HG03575 (cell line): ENCODE measurements around the gene ATF7.
"Not testable (repeated sequence)": the region's sequence is repeated elsewhere in the genome, so short reads cannot be mapped to it uniquely, and the experiment has no call there.

Experiments used
- ATAC-seq: cut with Tn5 transposase; IDR thresholded peaks from one replicate; pipeline ENCODE4 v1.9.1; 2021; ENCODE audit not compliant: unreplicated experiment, insufficient number of reproducible peaks, low FRiP score; ENCODE audit errors: extremely low read depth

The ATF7 gene

GRCh38 chr12:53577941-53578352 is 48.2 kb downstream of the ATF7 start:
- ATAC-seq, result peak; percentile 77

- no peak for ATAC-seq
These were observed 50.5 kb downstream of the ATF7 start for GRCh38 chr12:53575502-53576249.

GRCh38 chr12:53572134-53572758 is 53.9 kb downstream of the ATF7 start:
- ATAC-seq, result no peak

DNA sequence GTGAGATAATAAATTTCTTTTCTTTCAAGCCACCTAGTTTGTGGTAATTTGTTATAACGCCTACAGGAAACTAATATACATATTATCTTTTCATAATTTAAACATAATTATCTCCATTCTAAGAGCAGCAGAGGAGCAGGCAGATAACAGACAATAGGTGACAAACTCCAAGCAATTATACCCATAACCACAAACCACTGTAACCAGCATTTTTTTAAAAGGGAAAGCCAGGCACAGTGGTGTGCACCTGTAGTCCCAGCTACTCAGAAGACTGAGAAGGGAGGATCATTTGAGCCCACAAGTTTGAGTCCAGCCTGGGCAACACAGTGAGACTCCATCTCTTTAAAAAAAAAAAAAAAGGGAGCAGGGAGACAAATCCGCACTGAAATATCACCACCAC is 54.9 kb downstream of the ATF7 start:
- ATAC-seq, result no peak

DNA sequence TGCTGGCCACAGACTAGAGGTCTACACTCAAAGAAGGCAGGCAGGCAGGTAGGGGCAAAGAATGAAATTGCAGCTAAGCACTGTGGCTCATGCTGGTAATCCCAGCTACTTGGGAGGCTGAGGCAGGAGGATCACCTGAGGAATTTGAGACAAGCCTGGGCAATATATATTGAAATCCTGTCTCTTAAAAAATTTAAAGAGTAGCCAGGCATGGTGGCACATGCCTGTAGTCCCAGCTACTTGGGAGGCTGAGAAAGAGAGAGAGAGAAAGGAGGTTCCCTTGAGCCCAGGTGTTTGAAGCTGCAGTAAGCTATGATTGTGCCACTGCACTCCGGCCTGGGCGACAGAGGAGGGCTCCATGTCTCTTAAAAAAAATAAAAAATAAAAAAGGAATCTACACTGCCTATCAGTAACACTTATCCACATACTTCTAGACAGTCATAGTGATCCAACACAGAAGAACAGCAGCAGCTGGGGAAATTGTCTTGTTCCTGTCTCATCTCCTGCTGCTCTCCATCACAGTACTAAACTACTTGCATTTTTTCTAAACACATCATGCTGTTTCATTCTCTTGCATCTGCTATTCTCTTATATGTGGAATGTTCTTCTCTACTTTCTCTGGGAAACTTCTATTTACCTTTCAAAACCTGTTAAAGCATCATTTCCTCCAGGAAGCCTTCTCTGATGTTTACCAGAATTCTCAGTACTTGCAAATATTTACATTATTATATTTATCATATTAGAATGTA is 57.2 kb downstream of the ATF7 start:
- no peak for ATAC-seq

- ATAC-seq, result no peak
These were observed 58.0 kb downstream of the ATF7 start for GRCh38 chr12:53567961-53568808.

DNA sequence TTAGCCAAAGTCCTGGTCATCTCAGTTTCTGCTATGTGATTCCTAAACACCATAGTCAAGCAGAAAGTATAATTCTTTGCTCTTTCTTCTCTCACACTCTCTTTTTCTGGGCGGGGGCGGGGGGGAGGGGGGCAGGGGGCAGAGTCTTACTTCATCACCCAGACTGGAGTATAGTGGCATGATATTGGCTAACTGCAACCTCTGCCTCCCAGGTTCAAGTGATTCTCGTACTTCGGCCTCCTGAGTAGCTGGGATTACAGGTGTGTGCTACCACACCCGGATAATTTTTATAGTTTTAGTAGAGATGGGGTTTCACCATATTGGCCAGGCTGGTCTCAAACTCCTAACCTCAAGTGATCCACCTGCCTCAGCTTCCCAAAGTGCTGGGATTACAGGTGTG is 60.8 kb downstream of the ATF7 start:
- ATAC-seq, result not testable (repeated sequence)

- no peak for ATAC-seq
These were observed 61.2 kb downstream of the ATF7 start for GRCh38 chr12:53564941-53565340.

GRCh38 chr12:53564278-53564677 is 61.9 kb downstream of the ATF7 start:
- ATAC-seq, result no peak

DNA sequence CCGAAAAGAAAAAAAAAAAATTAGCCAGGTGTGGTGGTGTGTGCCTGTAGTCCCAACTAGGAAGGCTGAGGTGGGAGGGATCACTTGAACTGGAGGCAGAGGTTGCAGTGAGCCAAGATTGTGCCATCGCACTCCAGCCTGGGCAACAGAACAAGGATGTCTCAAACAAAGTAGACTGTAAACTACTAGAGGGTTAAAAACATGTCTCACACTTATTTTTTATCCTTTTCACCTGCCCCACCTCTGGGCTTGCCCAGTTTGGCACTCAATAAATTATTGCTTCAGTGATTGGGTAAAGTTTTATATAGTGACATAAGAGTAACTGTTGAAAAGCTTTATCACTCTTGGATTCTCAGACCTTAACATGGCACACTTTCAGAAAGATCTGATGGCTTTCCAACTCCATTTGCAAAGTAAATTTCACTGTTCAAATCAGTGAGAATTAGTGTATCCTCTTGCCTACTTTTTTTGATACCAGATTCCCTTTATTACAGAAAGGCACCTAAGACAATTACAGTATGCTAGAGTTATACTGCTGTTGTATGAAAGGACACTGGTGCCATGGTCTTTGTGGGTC is 62.6 kb downstream of the ATF7 start:
- ATAC-seq, result no peak

DNA sequence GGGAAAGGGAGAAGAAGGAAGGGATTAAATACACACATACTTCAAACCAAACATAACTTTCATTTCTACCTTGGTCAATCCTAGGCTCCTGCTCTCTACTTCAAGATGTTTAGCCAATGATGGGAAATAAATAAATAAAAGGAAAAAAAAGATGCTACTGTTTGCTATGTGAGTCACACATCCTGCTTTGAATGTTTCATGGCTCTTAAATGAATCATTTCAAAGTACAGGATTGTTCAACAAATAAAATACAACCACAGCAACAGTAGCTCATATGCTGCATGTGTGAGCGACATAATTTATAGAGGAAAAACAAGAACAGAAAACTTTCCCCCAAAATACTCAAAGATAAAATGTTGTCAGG is 64.6 kb downstream of the ATF7 start:
- ATAC-seq, result no peak

DNA sequence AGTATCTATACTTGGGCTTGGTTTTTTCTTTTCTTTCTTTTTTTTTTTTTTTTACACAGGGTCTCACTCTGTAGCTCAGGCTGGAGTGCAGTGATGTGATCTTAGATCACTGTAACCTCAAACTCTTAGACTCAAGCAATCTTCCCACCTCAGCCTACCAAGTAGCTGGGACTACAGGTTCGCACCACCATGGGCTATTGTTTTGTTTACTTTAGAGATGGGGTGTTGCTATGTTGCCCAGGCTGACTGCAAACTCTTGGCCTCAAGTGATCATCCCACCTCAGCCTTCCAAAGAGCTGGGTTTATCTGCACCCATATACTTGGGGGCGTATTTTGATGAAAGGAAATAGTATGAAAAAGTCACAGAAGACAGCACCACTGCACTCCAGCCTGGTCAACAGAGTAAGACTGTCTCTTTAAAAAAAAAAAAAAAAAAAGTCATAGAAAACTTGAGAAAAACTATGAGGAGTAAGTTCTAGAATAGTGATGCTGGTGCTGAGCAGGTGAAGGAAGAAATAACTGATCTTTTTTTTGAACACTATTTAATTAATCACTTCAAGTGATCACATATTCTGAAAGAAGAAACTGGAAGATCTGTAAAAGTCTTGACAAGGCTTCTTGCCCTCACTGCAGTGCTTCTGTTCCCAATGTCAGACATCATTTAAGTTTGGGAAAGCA is 65.1 kb downstream of the ATF7 start:
- no peak for ATAC-seq

DNA sequence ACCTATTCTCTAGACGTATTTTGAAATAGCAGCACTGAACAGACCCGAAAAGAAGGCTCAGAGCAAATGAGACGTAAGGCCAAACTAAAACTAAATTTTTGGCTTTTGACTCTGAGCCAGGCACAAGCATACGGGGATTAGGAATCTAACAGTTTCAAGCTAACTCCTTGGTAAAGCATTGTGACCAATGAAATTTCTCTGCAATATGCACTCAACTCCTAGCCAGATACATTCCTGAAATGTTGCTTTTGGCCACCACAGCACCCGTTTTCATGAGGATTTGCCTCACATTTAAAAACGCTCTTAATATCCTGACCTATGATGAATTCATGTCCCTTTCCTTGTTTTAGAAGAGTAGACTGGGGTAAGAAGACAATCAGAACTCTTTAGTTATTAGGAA is 65.8 kb downstream of the ATF7 start:
- ATAC-seq, result no peak

GRCh38 chr12:53558631-53559030 is 67.6 kb downstream of the ATF7 start:
- no peak for ATAC-seq

DNA sequence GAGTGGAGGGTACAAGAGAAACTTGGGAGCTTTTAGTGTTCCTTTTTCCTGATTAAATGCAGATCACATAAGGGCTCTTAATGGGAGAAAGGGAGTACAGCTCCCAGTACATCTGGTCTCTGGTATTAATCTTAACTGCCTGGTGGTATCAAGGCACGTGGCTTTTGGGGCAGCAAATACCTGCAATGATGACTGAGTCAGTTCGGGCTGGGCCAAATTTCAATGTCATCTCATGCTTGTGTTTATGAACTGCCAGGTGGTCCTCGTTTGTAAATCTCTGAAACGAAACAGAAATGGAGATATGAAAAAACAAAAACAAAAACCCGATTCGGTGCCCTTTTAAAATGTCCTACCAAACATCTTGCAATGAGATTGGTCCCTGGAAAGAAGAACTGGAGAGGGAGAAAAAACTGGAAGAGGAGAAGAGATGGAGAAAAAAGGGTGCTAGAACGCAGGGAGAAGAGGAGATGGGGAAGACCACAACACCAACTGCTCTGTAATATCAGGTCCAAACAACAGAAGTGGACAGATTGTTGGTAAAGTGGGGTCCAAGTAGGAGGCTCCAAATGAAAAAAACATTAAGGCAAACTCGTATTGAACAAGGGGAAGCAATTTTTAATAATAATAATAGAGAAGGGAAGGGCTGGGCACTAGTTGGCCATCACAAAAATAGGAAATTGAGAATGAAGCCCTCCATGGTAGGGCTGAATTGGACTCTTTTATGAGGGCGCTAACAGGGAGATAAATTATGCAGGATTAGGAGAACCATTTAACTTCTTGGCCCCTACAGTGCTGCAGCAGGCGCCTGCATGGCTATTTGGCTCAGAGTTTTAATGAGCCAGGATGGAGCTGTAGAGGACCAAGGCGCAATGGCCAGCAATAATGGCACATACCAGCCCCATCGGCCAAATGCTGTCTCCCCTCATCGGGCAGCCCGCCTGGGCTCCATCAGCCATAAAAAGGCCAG is 73.5 kb downstream of the ATF7 start:
- ATAC-seq, result no peak

DNA sequence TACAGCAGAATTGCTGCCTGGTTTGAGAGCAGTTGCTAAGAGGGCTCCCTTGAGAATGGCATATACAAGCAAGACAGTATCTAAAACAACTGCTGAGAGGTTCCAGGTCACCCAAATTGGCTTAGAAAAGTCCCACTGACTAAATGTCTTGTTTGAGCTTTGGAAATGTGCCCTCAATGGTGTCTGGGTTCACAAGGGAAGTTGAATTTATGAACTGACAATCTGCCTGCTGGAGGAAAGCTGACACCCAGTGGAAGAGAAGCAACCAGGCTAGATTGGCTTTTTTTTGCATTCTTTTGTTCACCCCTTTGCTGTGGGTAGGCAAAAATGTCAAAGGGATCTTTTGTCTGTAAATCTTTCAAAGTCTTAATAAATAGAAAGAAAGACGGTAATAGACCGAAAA is 74.3 kb downstream of the ATF7 start:
- ATAC-seq, result no peak

GRCh38 chr12:53550595-53550994 is 75.6 kb downstream of the ATF7 start:
- no peak for ATAC-seq
